ENCODE data around the gene ERI3.

Gene ERI3

GRCh38 chr1:44200336-44200735, 154.7 kb downstream of the ERI3 start:
- DNase-seq, result no peak

DNA sequence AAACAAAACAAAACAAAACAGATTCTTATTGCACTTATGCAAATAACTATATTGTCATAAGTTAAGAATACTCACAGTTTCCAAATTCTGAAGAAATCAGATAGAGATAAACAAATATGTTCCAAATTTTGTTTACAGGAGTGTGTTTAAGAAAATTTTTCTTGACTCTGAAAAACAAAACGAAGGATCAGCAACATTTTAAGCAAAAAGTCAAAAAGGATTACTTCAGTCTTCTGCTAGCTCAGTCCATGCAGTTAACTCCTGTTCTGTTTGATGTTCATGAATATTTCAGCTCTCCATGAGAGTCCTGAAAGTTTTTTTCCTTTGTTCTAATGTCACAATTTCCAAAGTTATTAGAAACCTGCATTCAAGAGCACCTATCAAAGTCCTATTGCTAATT, 180.4 kb downstream of the ERI3 start:
- no peak for DNase-seq

Data from hematopoietic multipotent progenitor cell treated with erythropoietin and hydrocortisone succinate and interleukin-3 and kit ligand, for 4 days (in vitro differentiated cells).